HS-5 (cell line): ENCODE data around the gene MICB.
"Not testable (repeated sequence)": the region's sequence is repeated elsewhere in the genome, so short reads cannot be mapped to it uniquely, and the experiment has no call there.

Experiments used
- DNase-seq: peaks from one replicate; pipeline ENCODE4 v3.0.0-alpha.2; 2012; ENCODE audit warnings: low read depth

Gene MICB

GRCh38 chr6:31509036-31509435 is 11.1 kb downstream of the MICB start:
- DNase-seq, result not testable (repeated sequence)

GRCh38 chr6:31510007-31510406 is 12.1 kb downstream of the MICB start:
- DNase-seq, result no peak

- no peak for DNase-seq
These were observed 15.7 kb downstream of the MICB start for GRCh38 chr6:31513456-31514165.

- DNase-seq, result no peak
These were observed 23.9 kb downstream of the MICB start for GRCh38 chr6:31521835-31522234.

- DNase-seq, result no peak
These were observed 27.6 kb downstream of the MICB start for GRCh38 chr6:31525553-31525931.

- no peak for DNase-seq
These were observed 28.1 kb downstream of the MICB start for GRCh38 chr6:31525932-31526591.

- DNase-seq, result no peak
These were observed 30.4 kb downstream of the MICB start for GRCh38 chr6:31528307-31528777.

- no peak for DNase-seq
These were observed 30.9 kb downstream of the MICB start, which contains the start of gene MCCD1 for GRCh38 chr6:31528821-31529328. MCCD1 (plus strand) TSS chr6:31528962; CDS start chr6:31529015, 53 bp downstream.

- no peak for DNase-seq
These were observed 31.6 kb downstream of the MICB start for GRCh38 chr6:31529329-31530150.

- no peak for DNase-seq
These were observed 32.7 kb downstream of the MICB start for GRCh38 chr6:31530659-31531058.

- DNase-seq, result no peak
These were observed 33.2 kb downstream of the MICB start for GRCh38 chr6:31531162-31531561.

- no peak for DNase-seq
These were observed 34.1 kb downstream of the MICB start for GRCh38 chr6:31531771-31532643.

- no peak for DNase-seq
These were observed 34.9 kb downstream of the MICB start for GRCh38 chr6:31532644-31533454.

- DNase-seq, result no peak
These were observed 35.5 kb downstream of the MICB start for GRCh38 chr6:31533455-31533841.

GRCh38 chr6:31534011-31534410 is 36.1 kb downstream of the MICB start:
- DNase-seq, result no peak

GRCh38 chr6:31534521-31535040 is 36.6 kb downstream of the MICB start:
- no peak for DNase-seq

GRCh38 chr6:31535538-31536324 is 37.8 kb downstream of the MICB start:
- no peak for DNase-seq

- no peak for DNase-seq
These were observed 41.0 kb downstream of the MICB start for GRCh38 chr6:31538805-31539400.

- DNase-seq, result no peak
These were observed 42.7 kb downstream of the MICB start for GRCh38 chr6:31540640-31541039.
